Prostate gland (tissue), 2 donors: ENCODE results near the gene INPP5D. TPM values are rescaled to one million over a fixed set of nuclear protein-coding genes. Genes with fewer than 3 reads are reported as not detected.

Experiments
- DNase-seq: peaks from one replicate; pipeline ENCODE4 v3.0.0-alpha.2; 2019; ENCODE audit warnings: low spot score
- H3K27ac ChIP-seq, 2 donors: fragments of 200-600 bp; sonication (generic); 2 replicates each; pipeline ENCODE4 v1.5.1; 2017 to 2019
- H3K27me3 ChIP-seq: fragments of 200-600 bp; sonication (generic); replicated peaks from 2 replicates; pipeline ENCODE4 v1.5.1; 2019; ENCODE audit not compliant: insufficient read depth
- H3K36me3 ChIP-seq, 2 donors: fragments of 200-600 bp; sonication (generic); 1 replicate in 1 of 2; 2 replicates in 1 of 2; pipeline versions ENCODE4 v1.5.1 to v1.8.1; 2017 to 2019
- H3K4me1 ChIP-seq: fragments of 200-600 bp; sonication (generic); replicated peaks from 2 replicates; pipeline ENCODE4 v1.5.1; 2019
- H3K4me3 ChIP-seq, 2 donors: fragments of 200-600 bp; sonication (generic); 2 replicates each; pipeline ENCODE4 v1.5.1; 2017 to 2019
- H3K9me3 ChIP-seq: fragments of 200-600 bp; sonication (generic); 2 replicates; pipeline ENCODE4 v1.5.1; 2017
- CTCF ChIP-seq, 4 experiments: fragments of 200-600 bp in 2 of 4; fragments of 450-650 bp in 2 of 4; sonication (generic) in 2 of 4; IDR thresholded peaks; 1 replicate in 3 of 4; 2 replicates in 1 of 4; pipeline ENCODE4 v1.5.1; 2016 to 2019; ENCODE audit warnings: antibody characterized with exemption in 4 of 4, mild to moderate bottlenecking in 2 of 4, moderate library complexity in 2 of 4
- POLR2A ChIP-seq: fragments of 450-650 bp; IDR thresholded peaks from one replicate; pipeline ENCODE4 v1.6.1; 2016; ENCODE audit warnings: antibody characterized with exemption, mild to moderate bottlenecking
- POLR2AphosphoS5 ChIP-seq: sonication (generic); formaldehyde crosslinking; IDR thresholded peaks from one replicate; pipeline ENCODE4 v1.6.1; 2017; ENCODE audit warnings: antibody characterized with exemption
- WGBS: methylation state at CpG from one replicate; pipeline ENCODE4 v1.1.5; 2018; 5-methylcytosine and 5-hydroxymethylcytosine counted together
- intact Hi-C: fragments of 100-400 bp; cut with DNase I; formaldehyde crosslinking; loops from one replicate; pipeline ENCODE4 v1.14.2; 2022
- total RNA-seq, 2 donors: library from RNA; depleted of rRNA; stranded (reverse); fragments of >200 nt; gene quantifications; one replicate each; pipeline ENCODE4 v1.1.0, GENCODE V29; 2016

INPP5D gene
- total RNA-seq, 2 donors from 2014 or later = 11.4 to 18.8 TPM

GRCh38 chr2:233053928-233054784 lies 6.0 kb upstream of the INPP5D start:
- peak; percentile 58 to 90 (median 78) for TF ChIP-seq CTCF (IDR thresholded peaks at IDR 0.05)
- TF ChIP-seq POLR2A = no peak
- 30% methylated on average over 22 of the region's 22 CpGs for WGBS
- intact Hi-C loops = no loop called here
- Histone ChIP-seq H3K36me3 (no peaks in the 10 kb centered on the region), H3K4me1 (no peaks in the 10 kb centered on the region), H3K27me3 (no peaks in the 10 kb centered on the region), H3K9me3 (no peaks in the 10 kb centered on the region), H3K27ac (no peak overlapping the region), H3K4me3 (no peak overlapping the region)
- peak; percentile 36 for DNase-seq

GRCh38 chr2:233055362-233055761 lies 4.8 kb upstream of the INPP5D start:
- no peak overlapping the region for H3K27ac ChIP-seq
- intact Hi-C loops = no loop called here
- TF ChIP-seq POLR2A (no peak), CTCF (IDR thresholded peaks at IDR 0.05) (no peak), POLR2AphosphoS5 (no peak)
- H3K4me3 ChIP-seq = no peak overlapping the region
- no peaks in the 10 kb centered on the region for H3K9me3 ChIP-seq
- H3K27me3 ChIP-seq = no peaks in the 10 kb centered on the region
- 100% methylated on average over 2 of the region's 2 CpGs for WGBS
- DNase-seq = no peak
- H3K36me3 ChIP-seq = no peaks in the 10 kb centered on the region
- no peaks in the 10 kb centered on the region for H3K4me1 ChIP-seq

GRCh38 chr2:233056961-233057605 lies 3.1 kb upstream of the INPP5D start:
- no peak for TF ChIP-seq CTCF (IDR thresholded peaks at IDR 0.05)
- TF ChIP-seq POLR2AphosphoS5 = no peak
- TF ChIP-seq POLR2A = no peak
- 81% methylated on average over 6 of the region's 6 CpGs for WGBS
- intact Hi-C loops = no loop called here

GRCh38 chr2:233058717-233059546 lies 1.2 kb upstream of the INPP5D start:
- Histone ChIP-seq H3K4me1 (no peaks in the 10 kb centered on the region), H3K4me3 (no peak overlapping the region), H3K36me3 (no peaks in the 10 kb centered on the region), H3K27me3 (no peaks in the 10 kb centered on the region), H3K27ac (no peak overlapping the region), H3K9me3 (no peaks in the 10 kb centered on the region)
- no peak for DNase-seq
- intact Hi-C loops = no loop called here
- TF ChIP-seq CTCF (IDR thresholded peaks at IDR 0.05) = no peak
- no peak for TF ChIP-seq POLR2A
- no peak for TF ChIP-seq POLR2AphosphoS5
- 95% methylated on average over 24 of the region's 24 CpGs for WGBS

More at GRCh38 chr2:233056961-233057605, 3.1 kb upstream of the INPP5D start:
- DNase-seq = no peak
- Histone ChIP-seq H3K4me3 (no peak overlapping the region), H3K27ac (no peak overlapping the region), H3K27me3 (no peaks in the 10 kb centered on the region), H3K9me3 (no peaks in the 10 kb centered on the region), H3K4me1 (no peaks in the 10 kb centered on the region), H3K36me3 (no peaks in the 10 kb centered on the region)
